NCI-H146 (cell line): Measurements from ENCODE around the gene GMEB2.
"Not testable (repeated sequence)": the region's sequence is repeated elsewhere in the genome, so short reads cannot be mapped to it uniquely, and the experiment has no call there.

ENCODE experiments used
- DNase-seq: peaks from one replicate; lab custom pipeline; 2025; lab: John Stamatoyannopoulos, UW

GMEB2 gene

DNA sequence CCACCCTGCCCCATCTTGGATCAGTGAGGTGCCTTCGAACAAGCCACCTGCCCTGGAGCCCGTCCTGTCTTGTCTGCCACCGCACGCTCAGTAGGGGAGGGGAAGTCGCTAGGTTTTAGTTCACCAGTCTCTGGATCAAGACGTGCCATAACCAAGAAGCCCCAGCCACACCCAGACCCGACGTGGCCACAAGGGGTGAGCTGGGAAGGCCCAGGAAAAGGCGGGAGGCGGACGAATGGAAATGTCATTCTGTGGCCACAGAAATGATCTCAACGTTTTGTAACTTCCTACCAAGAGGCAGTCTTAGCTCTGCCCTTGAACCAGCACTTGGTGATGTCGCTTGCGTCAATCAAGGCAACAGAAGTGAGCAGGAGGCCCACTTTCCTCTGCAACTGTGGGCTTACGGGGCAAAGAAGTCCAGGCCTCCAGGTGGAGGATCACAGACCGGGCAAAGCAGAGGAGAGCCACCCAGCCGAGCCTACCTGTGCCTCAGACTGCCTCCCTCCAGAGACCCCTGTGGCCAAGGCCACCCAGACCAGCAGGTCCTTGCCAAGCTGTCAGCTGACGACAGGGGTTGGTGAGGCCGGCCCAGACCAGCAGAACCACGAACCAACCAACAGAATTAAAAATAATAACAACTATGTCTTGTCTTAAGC, 14.5 kb downstream of the GMEB2 start:
- DNase-seq, result no peak

DNA sequence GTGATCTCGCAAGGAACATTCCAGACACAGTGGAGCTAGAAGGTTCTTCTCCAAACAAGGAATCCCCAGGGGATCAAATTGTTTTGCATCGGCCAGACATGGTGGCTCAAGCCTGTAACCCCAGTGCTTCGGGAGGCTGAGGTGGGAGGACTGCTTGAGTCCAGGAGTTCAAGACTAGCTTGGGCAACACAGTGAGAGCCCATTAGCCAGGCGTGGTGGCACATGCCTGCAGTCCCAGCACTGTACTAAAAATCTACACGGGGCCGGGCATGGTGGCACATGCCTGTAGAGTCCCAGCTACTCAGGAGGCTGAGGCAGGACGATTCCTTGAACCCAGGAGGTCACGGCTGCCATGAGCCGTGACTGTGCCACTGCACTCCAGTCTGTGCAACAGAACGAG, 15.3 kb downstream of the GMEB2 start:
- no peak for DNase-seq

DNA sequence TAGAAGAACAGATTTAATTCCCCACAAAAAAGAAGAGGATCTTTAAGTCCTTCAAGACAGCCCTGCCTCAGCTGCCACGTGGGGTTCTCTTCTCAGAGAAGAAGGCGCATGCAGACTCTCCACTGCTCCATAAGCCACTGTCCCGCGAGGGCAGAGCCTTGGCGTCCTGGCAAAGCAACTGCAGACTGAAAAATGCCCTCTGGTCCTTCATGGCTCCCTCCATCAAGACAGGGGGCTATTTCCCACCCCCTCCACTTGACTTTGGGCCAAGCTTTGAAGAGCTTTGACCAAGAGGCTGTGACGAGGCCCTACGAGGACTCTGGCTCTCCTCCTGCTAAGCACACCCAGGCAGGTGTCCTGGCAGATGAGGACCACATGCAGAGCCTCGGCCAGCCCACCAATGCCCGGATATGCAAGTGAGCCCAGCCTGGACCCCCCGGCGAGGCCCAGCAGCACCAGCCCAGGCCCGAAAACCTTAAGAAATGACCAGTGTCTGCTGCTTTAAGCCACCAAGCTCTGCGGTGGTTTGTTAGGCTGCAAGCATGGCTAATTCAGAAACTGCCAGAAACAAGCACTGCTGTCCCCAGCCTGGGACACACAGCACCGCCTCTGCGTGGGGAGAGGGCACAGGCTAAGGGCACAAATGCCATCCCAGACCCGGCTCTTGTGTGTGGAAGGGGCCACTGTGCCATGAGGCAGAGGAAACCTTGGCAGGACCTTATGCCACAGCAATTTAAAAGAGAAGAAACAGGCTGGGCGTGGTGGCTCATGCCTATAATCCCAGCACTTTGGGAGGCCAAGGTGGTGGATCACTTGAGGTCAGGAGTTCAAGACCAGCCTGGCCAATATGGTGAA, 16.1 kb downstream of the GMEB2 start:
- DNase-seq, result no peak

DNA sequence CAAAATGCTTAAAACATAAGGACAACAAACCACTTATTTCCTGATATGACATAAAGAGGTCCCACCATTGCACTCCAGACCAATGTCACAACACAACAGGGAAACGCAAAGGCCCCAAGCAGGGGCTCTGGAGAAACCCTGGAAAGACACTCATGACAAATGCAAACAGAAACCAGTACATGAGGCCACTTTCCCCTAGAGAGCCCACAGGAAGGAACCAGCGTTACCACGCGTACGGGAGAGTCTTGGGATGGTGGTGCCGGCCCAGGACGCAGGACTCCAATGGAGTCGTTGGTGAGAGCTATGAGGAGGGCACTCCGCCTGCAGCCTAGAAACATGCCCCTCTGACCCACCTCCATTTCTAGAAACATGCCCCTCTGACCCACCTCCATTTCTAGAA, 20.2 kb downstream of the GMEB2 start:
- no peak for DNase-seq

DNA sequence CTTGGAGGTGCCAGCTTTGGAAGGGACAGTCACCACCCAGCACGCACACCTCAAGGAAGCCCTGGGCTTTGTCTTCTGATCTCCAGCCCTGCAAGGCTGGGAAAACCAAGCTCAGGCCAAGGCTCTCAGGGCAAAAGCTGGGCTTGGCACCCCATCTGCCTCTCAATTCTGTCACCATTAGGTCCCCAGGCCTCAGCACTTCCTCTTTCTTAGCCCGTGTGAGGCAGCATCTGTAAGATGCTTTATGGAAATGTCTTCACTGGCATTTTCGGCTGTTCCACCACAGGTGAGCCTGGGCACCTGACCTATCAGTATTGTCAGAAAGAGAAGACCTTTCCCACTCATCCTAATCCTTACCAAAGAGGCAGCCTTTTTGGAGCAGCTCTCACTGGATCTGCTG, 24.6 kb downstream of the GMEB2 start:
- no peak for DNase-seq

DNA sequence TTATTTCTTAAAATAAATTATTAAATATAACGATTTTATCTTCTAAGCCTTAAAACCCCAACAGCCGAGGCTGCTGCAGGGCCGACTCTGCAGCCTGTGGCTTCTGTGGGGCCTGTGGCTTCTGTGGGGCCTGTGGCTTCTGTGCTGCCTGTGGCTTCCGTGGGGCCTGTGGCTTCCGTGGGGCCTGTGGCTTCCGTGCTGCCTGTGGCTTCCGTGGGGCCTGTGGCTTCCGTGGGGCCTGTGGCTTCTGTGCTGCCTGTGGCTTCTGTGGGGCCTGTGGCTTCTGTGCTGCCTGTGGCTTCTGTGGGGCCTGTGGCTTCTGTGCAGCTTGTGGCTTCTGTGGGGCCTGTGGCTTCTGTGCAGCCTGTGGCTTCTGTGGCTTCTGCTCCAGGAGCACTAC, 25.2 kb downstream of the GMEB2 start:
- not testable (repeated sequence) for DNase-seq

DNA sequence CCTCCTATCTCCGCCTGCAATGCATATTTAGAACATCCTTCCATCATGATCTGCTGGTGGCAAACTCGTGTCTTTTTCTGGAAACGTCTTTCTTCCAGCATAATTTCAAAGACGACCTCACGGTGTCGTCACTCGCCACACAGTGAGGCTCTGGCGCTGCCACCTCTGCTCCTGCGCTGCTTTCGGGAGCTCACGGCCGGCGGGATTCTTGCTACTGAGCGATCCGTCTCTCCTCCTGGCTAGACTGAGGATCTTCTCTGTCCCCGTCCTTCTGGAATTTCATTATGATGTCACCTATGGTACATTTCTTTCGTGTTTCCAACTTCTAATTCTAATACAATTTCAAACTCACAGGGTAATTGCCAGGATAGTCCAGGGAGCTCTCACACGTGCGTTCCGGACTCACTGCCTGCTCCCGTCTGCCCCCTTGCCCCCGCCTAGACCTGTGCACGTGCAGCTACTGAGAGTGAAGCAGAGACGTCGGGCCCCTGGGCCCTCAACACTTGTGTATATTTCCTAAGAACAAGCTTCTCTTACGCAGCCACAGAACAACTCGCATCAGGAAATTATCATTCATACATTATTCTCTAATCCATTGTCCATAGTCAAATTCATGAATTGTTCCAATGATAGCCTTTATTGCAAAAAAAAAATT, 27.4 kb downstream of the GMEB2 start:
- DNase-seq, result no peak

DNA sequence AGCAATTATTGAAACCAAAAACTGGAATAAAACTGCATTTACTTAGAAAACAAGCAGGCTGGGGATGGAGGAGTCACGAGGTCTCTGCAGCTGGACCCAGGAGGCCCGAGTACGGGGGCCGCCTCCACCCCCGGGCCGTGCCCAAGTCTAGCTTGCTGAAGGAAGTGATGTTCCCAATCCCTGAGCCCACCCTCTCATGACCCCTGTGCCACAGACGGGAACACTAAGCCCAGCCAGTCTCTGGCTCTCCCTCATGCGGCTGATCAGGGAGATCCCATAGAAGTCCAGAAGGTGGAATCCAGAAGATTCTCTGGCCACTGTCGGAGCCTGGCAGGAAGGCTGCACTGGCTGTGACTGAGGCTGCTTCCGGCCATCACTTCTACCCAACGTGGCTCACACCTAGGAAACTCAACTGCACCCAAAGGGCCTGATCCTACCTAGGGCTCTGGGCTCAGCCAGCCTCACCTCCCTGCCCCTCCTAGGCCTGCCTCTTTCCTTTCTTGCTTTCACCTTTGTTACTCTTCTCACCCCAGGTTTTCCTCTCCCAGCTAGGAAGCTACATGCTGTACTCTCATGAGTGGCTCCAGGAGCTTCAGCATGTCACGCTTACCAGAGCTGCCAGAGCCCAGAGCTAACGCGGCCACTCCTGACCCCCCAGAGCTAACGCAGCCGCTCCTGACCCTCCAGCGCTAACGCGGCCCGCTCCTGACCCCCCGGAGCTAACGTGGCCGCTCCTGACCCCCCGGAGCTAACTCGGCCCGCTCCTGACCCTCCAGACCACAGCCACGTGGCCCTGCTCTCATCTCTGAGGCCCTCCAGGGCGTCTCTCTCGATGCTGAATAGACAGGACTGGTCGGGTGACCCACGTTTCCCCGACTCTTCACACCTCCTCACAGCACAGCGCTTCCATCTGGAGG, 28.2 kb downstream of the GMEB2 start:
- no peak for DNase-seq

DNA sequence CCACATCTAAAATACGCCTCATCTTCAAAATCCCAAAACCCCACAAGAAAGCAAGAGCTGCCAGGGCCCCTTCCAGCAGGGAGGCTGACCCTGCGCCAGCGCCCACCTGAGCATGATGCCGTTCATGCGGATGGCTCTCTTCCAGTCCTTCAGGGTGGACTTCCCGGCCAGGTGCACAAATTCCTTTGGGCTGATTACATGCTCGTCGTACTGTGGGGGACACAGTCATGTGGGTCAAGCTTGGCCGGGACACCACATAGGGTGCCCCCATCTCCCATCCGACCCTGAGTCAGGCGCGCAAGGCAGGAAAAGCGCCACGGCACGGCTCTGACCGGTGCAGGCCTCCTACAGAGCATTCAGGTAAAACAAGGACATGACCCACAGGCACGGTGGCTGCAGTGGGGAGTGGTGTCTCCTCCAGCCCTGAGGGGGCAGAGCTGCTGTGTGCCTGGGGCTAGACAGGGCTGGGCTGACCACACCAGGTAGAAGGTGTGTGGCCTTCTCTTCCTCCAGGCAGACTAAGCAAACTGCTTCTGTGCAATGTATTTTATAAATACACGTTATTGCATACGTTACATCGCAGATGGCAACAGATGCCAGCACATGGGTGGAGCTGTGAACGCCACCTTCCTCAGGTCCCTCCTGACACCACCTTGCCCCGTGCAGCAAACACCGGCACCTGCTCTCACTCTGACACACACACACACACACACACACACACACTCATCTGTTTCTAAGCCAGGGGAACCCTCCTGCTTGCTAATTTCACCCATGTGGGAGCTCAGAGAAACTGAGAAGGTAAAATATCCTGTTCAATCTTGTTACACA, 29.0 kb downstream of the GMEB2 start:
- no peak for DNase-seq

DNA sequence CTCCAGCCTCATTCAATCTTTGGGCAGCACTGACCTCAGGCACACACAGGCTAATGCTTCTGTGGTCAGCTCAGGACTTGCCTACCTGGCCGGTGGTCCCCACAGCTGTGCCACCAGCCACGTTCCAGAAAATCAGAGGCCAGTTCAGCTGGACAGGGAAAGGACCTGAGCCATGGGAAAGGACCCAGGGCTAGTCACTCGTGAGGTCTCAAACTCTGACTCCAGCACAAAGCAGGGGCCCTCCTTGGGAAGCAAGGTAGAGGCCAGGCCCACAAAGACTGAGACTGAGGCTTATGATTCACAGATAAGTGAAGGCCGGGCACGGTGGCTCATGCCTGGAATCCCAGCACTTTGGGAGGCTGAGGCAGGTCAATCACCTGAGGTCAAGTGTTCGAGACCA, 30.5 kb downstream of the GMEB2 start:
- no peak for DNase-seq

DNA sequence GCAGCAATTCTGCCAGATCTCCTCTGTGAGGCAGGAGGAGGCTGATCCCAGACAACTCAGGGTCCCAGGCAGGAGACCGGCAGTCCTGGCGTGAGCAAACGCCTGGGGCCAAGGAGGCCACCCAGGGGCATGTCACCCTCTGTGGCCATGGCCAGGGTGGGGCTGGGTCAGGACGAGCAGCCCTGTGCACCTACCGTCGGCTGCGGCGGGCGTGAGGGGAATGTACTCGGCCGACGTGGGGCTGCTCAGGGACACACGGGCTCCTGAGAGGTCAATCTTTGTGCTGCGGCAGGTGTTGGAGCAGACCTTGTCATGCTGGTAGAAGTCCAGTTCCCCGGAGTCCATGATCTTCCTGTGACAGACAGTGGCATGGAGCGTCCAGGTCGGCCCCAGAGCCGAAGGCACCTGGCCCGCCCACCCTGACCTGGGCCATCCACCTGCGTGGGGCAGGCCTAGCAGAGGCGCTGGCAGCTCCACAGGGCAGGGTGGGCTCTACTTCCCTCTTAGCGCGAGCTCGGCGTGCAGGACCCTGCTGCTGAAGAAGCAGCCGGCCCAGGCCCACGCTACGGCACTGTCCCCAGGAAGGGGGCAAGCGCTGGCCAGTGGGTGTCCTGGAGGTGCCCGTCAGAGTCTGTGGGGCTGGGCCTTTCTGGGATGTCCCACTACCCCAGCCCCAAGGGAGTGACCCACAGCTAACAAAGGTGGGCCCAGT, 31.3 kb downstream of the GMEB2 start:
- no peak for DNase-seq

DNA sequence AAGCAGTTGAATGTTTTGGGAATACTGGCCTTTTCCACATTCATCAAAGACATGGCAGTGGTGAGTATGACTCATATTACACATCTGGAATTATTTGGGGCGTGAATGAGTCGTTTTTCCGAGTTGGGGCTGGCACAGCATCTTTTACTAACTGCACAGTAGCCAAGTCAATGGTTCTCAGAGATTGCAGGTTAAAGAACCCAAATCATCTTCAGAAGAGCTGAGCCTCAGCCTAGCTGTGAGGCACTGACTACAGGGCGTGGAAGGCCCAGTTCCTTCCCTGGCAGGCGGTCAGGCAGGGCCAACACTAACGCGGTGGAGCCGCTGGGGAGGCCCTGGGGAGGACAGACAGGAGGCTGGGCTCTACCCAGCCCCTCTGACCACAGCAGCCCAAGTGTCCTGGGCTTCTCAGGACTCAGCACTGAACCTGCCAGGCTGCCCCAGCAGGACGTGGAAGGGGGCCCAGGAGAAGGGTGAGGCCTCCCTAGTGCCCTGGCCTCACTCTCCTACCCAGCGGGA, 32.8 kb downstream of the GMEB2 start:
- no peak for DNase-seq

DNA sequence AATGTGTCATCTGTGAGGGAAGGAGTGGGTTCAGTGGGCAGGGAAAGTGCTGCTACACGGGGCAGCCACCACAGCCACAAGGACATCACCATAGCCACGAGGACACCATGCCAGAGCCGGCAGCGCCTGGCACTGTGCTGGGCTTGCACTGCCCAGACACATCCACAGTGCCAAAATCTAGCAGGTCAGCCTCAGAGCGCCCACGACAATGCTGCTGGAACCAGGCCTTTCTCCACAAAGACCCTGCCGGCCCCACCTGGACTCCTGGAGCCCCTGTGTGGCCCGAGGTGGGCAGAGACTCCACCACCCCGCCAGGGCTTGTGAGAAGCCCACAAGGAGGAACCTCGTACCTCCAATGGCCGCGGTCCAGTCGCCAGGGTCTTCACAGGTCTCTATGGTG, 34.2 kb downstream of the GMEB2 start:
- no peak for DNase-seq

DNA sequence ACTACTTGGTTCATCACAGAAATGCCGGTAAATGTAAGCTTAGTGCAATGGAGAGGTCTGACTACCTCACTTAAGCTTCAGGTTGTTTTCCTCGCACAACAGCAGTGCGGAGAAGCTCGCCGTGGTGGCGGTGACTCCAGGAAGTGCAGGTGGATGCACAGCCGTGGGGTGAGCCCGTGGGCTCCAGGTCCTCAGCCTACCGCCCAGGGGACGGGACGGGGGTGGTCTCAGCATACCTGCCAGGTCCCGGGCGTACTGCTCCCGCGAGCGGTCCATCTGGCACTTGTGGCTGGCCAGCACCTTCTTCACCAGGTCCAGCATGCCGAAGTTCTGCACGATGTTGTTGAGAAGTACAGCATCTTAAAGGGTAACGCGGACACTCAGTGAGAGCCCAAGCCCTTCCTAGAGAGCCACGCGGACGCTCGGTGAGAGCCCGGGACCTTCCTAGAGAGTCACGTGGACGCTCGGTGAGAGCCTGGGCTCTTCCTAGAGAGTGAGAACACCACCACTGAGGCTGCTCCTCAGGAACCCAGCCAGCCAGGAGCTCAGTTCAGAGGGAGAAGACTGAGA, 35.0 kb downstream of the GMEB2 start:
- no peak for DNase-seq

DNA sequence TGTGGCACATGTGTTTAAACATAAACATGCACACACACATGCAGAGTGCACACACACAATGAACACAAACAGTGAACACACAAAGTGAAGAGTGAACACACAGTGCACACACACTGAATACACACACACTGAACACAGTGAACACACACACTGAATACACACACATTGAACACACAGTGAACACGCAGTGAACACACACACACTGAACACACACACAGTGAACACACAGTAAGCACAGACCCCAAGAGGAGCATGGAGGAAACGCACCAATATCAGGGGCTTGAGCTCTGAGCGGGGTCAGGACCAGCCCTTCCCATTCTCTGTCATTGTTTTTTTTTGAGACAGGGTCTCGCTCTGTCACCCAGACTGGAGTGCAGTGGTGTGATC, 35.8 kb downstream of the GMEB2 start:
- DNase-seq, result no peak

DNA sequence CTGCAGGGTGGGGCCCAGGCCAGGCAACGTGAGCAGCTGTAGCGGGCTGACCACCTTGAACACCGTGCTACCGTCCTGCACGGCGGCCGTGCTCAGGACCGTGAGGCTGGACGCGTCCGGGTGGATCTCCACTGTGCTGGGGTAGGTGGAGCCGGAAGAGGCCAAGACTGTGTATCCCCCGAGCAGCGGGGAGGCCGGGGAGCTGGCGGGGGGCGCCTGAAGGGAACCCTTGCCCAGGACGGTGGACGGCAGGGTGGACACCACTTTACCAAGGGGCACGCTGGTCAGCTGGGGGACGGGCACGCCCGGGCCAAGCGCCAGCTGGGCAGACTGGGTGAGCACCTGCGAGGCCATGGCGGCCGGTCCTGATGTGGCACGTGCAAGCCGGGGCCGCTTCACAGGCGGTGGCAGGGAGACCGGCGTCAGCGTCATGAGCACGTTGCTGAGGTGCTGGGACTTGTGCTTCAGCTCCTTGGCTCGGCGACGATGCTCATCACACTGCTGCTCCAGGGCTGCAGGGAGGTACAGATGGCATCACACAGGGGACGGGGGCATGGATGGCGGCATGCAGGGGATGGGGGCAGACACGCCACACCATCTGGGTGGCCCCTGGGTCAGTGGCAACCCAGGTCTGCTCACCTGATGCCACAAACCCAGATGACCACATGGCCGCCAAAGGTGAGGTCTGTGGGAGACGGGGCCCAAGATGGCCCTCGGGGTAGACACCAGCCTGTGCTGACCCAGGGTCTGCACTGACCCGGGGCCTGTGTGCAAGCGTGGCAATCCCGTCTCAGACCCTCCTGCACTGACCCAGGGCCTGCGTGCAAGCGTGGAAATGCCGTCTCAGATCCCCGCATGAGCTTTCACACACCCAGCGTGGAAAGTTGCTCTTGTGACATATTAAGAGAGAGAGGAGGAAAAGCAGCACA, 36.4 kb downstream of the GMEB2 start:
- DNase-seq, result no peak

DNA sequence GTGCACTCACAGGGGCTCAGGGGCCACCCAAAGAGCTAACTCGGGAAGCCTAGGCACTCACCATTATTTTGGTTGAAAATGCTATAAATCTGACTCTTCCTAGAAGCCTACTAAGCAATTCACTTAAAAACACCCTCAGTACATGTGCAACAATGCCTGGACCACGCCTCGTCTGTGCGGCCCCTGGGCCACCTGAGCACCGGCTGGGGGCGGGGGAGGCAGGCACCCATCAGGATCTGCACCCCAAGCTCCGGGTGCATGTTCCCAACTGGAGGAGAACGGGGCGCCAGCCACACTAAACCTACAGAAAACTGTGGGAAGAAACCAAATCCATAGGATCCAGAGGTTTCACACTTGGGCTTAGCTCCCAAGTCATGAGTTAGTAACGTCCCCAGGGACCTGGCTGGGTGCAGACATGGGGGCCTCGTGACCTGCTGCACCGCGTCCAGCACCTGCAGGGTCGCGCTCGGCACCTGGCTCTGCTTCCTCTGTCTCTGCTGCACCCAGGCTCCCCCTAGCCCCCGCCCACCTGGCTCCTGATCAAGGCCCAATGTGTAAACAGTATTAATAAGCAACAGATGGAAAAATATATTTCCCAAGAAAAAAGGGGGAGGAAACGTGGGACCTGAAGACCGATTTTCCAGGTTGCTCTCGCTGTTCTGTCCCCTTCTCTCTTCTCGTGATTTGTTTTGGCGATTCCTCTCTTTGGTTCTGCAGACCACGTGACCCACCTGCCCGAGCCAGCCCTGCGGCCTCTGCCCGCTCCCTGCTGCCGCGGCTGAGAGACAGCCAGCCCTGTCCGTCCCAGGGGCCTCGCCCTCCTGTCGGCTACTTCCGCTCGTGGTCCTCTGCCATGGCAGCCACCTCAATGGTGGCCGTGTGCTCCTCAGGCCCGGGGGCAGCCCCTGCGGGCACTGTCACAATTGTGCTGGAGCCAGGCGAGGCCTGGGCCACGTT, 37.4 kb downstream of the GMEB2 start:
- DNase-seq, result no peak

DNA sequence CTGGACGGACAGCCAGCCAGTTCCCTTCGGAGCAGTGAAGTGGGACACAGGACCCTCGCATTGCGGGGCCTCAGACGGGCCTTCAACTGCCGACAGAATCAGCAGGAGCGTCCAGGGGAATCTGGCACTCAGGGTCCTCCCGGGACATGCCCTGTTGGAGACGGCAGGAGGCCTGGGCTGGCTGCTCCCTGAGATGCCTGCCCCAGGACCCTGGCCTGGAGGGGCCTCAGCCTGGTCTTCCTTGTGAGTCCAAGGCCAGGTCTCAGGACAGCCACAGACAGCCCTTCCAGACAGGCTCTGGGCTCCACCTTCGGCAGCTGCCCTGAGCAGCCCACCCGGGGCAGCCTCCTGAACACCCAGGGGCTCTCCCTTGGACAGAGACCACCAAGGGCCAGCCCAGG, 38.3 kb downstream of the GMEB2 start:
- no peak for DNase-seq
